Natural killer cell (primary cell): ENCODE measurements around the gene SH3BP4. TPM values are rescaled to one million over a fixed set of nuclear protein-coding genes. Genes with fewer than 3 reads are reported as not detected.

ENCODE experiments used
- ATAC-seq, 3 donors: fragments of 150-1000 bp in 2 of 3; fragments of 200-7000 bp in 1 of 3; cut with Tn5 transposase; 1 replicate in 1 of 3; 2 replicates in 2 of 3; pipeline ENCODE4 v1.10.0; 2021; ENCODE audit warnings: mild to moderate bottlenecking in 2 of 3, moderate library complexity in 2 of 3
- DNase-seq, 2 donors: peaks; one replicate each; pipeline versions ENCODE4 v3.0.0 to v3.0.0-alpha.2; 2013 to 2021; ENCODE audit warnings: mixed read lengths in 1 of 2
- H3K27ac ChIP-seq: one replicate; pipeline ENCODE4 v1.5.1; 2013; ENCODE audit warnings: mild to moderate bottlenecking, low read length
- H3K27me3 ChIP-seq: one replicate; pipeline ENCODE4 v1.6.1; 2013; ENCODE audit warnings: low read length; ENCODE audit not compliant: control insufficient read depth, insufficient read depth
- H3K36me3 ChIP-seq: one replicate; pipeline ENCODE4 v1.6.1; 2013; ENCODE audit warnings: low read length; ENCODE audit not compliant: control insufficient read depth, insufficient read depth
- H3K4me1 ChIP-seq: one replicate; pipeline ENCODE4 v1.6.1; 2013; ENCODE audit warnings: low read length; ENCODE audit not compliant: control insufficient read depth, insufficient read depth
- H3K4me3 ChIP-seq: one replicate; pipeline ENCODE4 v1.5.1; 2013; ENCODE audit warnings: low read length
- H3K9me3 ChIP-seq: one replicate; pipeline ENCODE4 v1.6.1; 2013; ENCODE audit warnings: low read length; ENCODE audit not compliant: control insufficient read depth, insufficient read depth
- H3K27ac Mint-ChIP-seq, 2 donors: one replicate each; pipeline ENCODE4 v1.8.0; 2022; ENCODE audit warnings: mild to moderate bottlenecking in 2 of 2, mixed read lengths in 2 of 2, moderate library complexity in 1 of 2
- H3K27me3 Mint-ChIP-seq, 2 donors: one replicate each; pipeline ENCODE4 v1.8.0; 2022; ENCODE audit warnings: low read depth in 2 of 2, mixed read lengths in 2 of 2
- H3K36me3 Mint-ChIP-seq: one replicate; pipeline ENCODE4 v1.8.0; 2022; ENCODE audit warnings: mixed read lengths
- H3K4me1 Mint-ChIP-seq, 2 donors: one replicate each; pipeline ENCODE4 v1.8.0; 2022; ENCODE audit warnings: mixed read lengths in 2 of 2
- H3K4me3 Mint-ChIP-seq: one replicate; pipeline ENCODE4 v1.8.0; 2022; ENCODE audit warnings: mild to moderate bottlenecking, moderate library complexity, mixed read lengths
- H3K9me3 Mint-ChIP-seq, 2 donors: one replicate each; pipeline ENCODE4 v1.8.0; 2022; ENCODE audit warnings: mixed read lengths in 2 of 2
- WGBS: methylation state at CpG from one replicate; pipeline ENCODE4 v1.1.7; 2013; ENCODE audit warnings: missing lambda C conversion rate; ENCODE audit not compliant: insufficient coverage; 5-methylcytosine and 5-hydroxymethylcytosine counted together
- intact Hi-C: fragments of 100-400 bp; cut with micrococcal nuclease; formaldehyde crosslinking; loops from one replicate; pipeline ENCODE4 v1.14.2; 2022
- total RNA-seq, 4 donors: library from RNA; stranded (reverse); fragments of 120-200 nt in 1 of 4; gene quantifications; one replicate each; pipeline versions ENCODE4 v1.2.3 to v1.2.4, GENCODE V29; 2013 to 2022
- TF ChIP-seq, protein P1 (sequence below): fragments of 200-600 bp; IDR thresholded peaks from one replicate; pipeline ENCODE4 v1.8.0; 2022; ENCODE audit warnings: antibody characterized with exemption

The SH3BP4 gene
- total RNA-seq, 3 donors from 2014 or later (not counting 1 experiment from before 2014, with no cell fraction given), result 0.39 to 2.6 (median 1.0) TPM

DNA sequence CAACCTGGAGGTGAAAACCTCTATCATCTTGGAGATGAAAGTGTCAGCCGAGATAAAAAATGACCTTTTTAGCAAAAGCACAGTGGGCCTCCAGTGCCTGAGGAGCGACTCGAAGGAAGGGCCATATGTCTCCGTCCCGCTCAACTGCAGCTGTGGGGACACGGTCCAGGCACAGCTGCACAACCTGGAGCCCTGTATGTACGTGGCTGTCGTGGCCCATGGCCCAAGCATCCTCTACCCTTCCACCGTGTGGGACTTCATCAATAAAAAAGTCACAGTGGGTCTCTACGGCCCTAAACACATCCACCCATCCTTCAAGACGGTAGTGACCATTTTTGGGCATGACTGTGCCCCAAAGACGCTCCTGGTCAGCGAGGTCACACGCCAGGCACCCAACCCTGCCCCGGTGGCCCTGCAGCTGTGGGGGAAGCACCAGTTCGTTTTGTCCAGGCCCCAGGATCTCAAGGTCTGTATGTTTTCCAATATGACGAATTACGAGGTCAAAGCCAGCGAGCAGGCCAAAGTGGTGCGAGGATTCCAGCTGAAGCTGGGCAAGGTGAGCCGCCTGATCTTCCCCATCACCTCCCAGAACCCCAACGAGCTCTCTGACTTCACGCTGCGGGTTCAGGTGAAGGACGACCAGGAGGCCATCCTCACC lies 90.2 kb downstream of the SH3BP4 start:
- Histone ChIP-seq H3K4me1 (peaks cover 29% of the 10 kb centered on the region), H3K27me3 (no peaks in the 10 kb centered on the region), H3K4me3 (no peak overlapping the region), H3K36me3 (no peaks in the 10 kb centered on the region), H3K27ac (no peak overlapping the region), H3K9me3 (no peaks in the 10 kb centered on the region)
- no peak for ATAC-seq
- Mint-ChIP-seq H3K4me3 (no peak overlapping the region), H3K36me3 (no peaks in the 10 kb centered on the region), H3K27ac (no peak overlapping the region), H3K9me3 (no peaks in the 10 kb centered on the region), H3K4me1 (peaks cover 13 to 21% of the 10 kb centered on the region in 2 donors), H3K27me3 (peaks cover 4 to 16% of the 10 kb centered on the region in 2 donors)
- TF ChIP-seq, protein P1, sequence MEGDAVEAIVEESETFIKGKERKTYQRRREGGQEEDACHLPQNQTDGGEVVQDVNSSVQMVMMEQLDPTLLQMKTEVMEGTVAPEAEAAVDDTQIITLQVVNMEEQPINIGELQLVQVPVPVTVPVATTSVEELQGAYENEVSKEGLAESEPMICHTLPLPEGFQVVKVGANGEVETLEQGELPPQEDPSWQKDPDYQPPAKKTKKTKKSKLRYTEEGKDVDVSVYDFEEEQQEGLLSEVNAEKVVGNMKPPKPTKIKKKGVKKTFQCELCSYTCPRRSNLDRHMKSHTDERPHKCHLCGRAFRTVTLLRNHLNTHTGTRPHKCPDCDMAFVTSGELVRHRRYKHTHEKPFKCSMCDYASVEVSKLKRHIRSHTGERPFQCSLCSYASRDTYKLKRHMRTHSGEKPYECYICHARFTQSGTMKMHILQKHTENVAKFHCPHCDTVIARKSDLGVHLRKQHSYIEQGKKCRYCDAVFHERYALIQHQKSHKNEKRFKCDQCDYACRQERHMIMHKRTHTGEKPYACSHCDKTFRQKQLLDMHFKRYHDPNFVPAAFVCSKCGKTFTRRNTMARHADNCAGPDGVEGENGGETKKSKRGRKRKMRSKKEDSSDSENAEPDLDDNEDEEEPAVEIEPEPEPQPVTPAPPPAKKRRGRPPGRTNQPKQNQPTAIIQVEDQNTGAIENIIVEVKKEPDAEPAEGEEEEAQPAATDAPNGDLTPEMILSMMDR, result no peak
- WGBS, result 89% methylated on average over 25 of the region's 25 CpGs
- DNase-seq, result no peak
- intact Hi-C loops, result no loop called here

DNA sequence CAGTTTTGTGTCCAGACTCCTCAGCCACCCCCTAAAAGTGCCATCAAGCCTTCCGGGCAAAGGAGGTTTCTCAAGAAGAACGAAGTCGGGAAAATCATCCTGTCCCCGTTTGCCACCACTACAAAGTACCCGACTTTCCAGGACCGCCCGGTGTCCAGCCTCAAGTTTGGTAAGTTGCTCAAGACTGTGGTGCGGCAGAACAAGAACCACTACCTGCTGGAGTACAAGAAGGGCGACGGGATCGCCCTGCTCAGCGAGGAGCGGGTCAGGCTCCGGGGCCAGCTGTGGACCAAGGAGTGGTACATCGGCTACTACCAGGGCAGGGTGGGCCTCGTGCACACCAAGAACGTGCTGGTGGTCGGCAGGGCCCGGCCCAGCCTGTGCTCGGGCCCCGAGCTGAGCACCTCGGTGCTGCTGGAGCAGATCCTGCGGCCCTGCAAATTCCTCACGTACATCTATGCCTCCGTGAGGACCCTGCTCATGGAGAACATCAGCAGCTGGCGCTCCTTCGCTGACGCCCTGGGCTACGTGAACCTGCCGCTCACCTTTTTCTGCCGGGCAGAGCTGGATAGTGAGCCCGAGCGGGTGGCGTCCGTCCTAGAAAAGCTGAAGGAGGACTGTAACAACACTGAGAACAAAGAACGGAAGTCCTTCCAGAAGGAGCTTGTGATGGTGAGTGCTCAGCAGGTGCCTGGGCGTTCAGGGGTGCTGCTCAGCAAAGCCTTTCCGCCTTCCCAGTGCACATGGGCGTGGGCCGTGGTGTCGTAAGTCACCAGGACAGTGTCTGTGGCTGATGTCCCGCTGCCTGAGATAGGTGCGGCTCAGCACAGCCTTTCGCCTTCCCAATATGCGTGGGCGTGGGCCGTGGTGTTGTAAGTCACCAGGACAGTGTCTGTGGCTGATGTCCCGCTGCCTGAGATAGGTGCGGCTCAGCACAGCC lies 91.0 kb downstream of the SH3BP4 start:
- Mint-ChIP-seq H3K27ac (no peak overlapping the region), H3K27me3 (peaks cover 4 to 22% of the 10 kb centered on the region in 2 donors), H3K4me3 (no peak overlapping the region), H3K36me3 (no peaks in the 10 kb centered on the region), H3K4me1 (peaks cover 13 to 21% of the 10 kb centered on the region in 2 donors), H3K9me3 (no peaks in the 10 kb centered on the region)
- ATAC-seq (no peak), DNase-seq (no peak)
- TF ChIP-seq, protein P1, result no peak
- Histone ChIP-seq H3K27me3 (no peaks in the 10 kb centered on the region), H3K4me1 (peaks cover 29% of the 10 kb centered on the region), H3K27ac (no peak overlapping the region), H3K9me3 (no peaks in the 10 kb centered on the region), H3K4me3 (no peak overlapping the region), H3K36me3 (no peaks in the 10 kb centered on the region)
- intact Hi-C loops, result no loop called here
- WGBS, result 95% methylated on average over 39 of the region's 49 CpGs

DNA sequence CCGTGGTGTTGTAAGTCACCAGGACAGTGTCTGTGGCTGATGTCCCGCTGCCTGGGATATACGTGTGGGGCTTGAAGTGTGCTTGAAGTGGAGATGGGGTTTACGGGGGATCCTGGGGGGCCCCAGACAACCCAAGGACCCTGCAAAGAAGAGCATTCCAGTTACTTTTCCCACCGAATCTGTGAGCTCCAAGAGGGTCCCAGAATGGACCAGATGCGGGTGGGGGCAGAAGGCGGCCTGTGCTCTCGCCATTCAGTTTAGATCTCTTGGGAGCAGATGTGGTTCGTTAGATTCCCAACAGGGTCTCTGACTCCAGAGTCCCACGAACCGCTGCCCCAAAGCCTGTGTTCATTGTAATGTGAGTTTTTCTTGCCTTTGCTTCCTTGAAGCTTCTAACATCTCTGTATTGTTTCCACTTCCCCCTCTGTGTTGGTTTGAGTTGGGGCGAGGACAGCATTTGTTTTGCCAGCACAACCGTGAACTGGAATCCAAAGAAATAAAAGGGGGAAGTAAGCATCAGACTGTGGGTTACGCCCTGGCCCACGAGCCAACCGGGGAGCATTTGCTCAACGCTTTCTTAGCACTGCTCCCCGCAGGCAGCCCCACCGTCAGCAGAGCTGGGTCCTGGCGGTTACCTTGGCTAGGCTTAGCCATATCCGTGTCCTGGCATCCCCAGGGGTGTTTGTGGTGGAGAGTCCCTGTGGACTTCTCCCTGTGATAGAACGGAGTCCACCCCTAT lies 92.1 kb downstream of the SH3BP4 start:
- DNase-seq (peak in 1 of 2 donors; percentile 6), ATAC-seq (peak in 2 of 3 donors; percentile 18 to 37)
- no peak overlapping the region for H3K27ac Mint-ChIP-seq
- peaks cover 4 to 22% of the 10 kb centered on the region in 2 donors for H3K27me3 Mint-ChIP-seq
- H3K9me3 Mint-ChIP-seq, result no peaks in the 10 kb centered on the region
- H3K4me1 Mint-ChIP-seq, result peaks cover 13 to 21% of the 10 kb centered on the region in 2 donors
- no peak overlapping the region for H3K4me3 Mint-ChIP-seq
- Histone ChIP-seq H3K4me3 (no peak overlapping the region), H3K9me3 (no peaks in the 10 kb centered on the region), H3K36me3 (no peaks in the 10 kb centered on the region), H3K27ac (peak overlapping the region; percentile 26), H3K4me1 (peaks cover 29% of the 10 kb centered on the region), H3K27me3 (no peaks in the 10 kb centered on the region)
- TF ChIP-seq, protein P1, result no peak
- WGBS, result 59% methylated on average over 21 of the region's 22 CpGs
- H3K36me3 Mint-ChIP-seq, result no peaks in the 10 kb centered on the region
- intact Hi-C loops, result no loop called here
